ENCODE data around the gene LZTFL1. TPM values are rescaled to one million over a fixed set of nuclear protein-coding genes. Genes with fewer than 3 reads are reported as not detected.

The LZTFL1 gene
- total and polyA plus RNA-seq, 8 donors, result 3.5 to 14.1 (median 9.1) TPM

DNA sequence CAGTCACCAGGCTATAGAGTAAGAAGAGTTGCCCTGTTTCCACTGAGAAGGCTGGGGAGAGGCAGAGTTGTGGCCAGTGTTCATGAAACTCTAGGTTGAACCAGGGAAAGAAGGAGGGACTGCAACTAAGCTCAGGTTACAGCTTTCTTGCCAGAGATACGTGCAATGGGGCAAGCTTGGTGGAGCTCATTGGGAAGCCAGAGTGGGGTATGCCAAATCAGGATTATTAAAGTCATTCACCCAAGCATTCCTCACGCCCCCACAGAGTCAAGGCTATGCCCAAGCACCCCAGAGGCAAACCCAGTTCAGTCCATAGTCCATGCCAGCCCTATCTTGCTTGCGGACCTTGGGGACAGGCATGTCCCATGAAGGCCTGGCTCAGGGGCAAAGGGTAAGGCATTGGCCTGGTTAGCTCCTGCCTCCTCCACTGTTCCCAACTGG is 63.1 kb downstream of the LZTFL1 start:
- no peaks in the 10 kb centered on the region for H3K4me1 ChIP-seq
- TF ChIP-seq, protein P1, sequence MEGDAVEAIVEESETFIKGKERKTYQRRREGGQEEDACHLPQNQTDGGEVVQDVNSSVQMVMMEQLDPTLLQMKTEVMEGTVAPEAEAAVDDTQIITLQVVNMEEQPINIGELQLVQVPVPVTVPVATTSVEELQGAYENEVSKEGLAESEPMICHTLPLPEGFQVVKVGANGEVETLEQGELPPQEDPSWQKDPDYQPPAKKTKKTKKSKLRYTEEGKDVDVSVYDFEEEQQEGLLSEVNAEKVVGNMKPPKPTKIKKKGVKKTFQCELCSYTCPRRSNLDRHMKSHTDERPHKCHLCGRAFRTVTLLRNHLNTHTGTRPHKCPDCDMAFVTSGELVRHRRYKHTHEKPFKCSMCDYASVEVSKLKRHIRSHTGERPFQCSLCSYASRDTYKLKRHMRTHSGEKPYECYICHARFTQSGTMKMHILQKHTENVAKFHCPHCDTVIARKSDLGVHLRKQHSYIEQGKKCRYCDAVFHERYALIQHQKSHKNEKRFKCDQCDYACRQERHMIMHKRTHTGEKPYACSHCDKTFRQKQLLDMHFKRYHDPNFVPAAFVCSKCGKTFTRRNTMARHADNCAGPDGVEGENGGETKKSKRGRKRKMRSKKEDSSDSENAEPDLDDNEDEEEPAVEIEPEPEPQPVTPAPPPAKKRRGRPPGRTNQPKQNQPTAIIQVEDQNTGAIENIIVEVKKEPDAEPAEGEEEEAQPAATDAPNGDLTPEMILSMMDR (IDR thresholded peaks at IDR 0.05), result no peak
- H3K36me3 ChIP-seq, result no peaks in the 10 kb centered on the region
- no peak overlapping the region for H3K4me3 ChIP-seq
- FAIRE-seq, result no peak
- peak in 2 of 4 donors; percentile 42 to 49 for ATAC-seq
- DNase-seq, result no peak
- 56 to 61% methylated on average over 3 of the region's 3 CpGs for WGBS, 2 donors
- intact Hi-C loops (cut with DNase I), result no loop called here
- no peaks in the 10 kb centered on the region for H3K27me3 ChIP-seq
- no peaks in the 10 kb centered on the region for H3K9me3 ChIP-seq
- H3K27ac ChIP-seq, result no peak overlapping the region

DNA sequence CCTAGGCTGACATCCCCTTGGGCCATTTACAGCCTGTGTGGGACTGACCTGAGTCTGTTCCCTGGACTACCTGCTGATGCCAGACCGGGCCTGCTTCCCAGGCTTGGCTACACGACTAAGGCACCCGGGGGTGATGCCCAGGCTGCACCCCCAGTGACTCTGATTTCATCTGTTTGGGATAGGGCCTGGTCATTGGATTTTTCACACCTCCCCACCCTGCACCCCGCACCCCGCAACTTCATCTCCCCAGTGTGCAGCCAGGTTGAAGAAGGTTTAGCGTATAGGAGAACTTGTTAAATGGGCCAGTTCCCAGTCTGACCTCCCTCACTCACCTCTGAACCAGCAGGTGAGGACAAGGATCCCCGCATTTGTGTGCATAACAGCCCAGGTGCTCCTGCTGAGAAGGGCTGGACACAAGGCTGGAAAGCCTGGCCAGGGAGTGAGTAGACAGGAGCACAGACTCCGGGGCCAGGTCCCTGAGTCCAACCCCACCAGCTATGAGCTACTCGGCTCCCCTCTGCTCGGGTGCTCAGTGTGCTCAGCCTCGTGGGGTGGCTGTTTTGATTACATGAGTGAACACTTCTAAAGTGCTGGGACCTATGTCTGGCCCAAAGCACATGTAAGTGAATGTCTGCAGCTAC is 64.1 kb downstream of the LZTFL1 start:
- no peaks in the 10 kb centered on the region for H3K9me3 ChIP-seq
- TF ChIP-seq, protein P1 (IDR thresholded peaks at IDR 0.05), result no peak
- ATAC-seq, result no peak
- no peak overlapping the region for H3K4me3 ChIP-seq
- no peaks in the 10 kb centered on the region for H3K27me3 ChIP-seq
- no peak overlapping the region for H3K27ac ChIP-seq
- FAIRE-seq, result no peak
- no peak for DNase-seq
- no peaks in the 10 kb centered on the region for H3K36me3 ChIP-seq
- H3K4me1 ChIP-seq, result no peaks in the 10 kb centered on the region
- intact Hi-C loops (cut with DNase I), result no loop called here
- WGBS, 2 donors, result 78 to 90% methylated on average over 11 of the region's 11 CpGs

DNA sequence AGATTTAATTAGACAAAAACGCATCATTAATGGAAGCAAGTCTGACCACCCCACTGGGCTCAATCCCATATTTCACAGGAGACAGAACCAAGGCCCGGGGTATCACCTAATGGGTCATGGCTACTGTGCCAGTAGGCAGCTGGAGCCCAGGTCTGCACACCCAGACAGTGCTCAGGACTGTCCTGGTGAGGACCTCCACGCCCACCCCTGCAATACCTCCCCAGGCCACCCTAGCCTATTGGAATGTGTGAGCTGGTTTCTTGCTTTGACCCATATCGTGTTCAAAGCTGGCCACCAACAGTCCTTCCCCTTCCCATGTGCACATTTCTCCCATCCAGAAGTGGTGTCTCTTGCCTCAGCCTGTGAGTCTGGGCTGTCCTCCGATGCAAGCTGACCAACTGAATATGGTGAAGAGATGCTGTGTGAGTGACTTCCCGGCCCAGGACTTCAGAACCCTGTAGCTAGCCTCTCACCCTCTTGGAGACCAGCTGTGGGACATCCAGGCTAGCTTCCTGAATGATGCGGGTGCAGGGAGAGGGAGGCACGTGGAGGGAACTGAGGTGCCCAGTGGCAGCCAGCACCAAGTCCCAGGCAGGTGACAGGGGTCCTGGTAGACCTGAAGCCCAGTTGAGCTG is 64.7 kb downstream of the LZTFL1 start:
- WGBS, 2 donors, result 76 to 83% methylated on average over 8 of the region's 8 CpGs
- FAIRE-seq (no peak), DNase-seq (no peak)

DNA sequence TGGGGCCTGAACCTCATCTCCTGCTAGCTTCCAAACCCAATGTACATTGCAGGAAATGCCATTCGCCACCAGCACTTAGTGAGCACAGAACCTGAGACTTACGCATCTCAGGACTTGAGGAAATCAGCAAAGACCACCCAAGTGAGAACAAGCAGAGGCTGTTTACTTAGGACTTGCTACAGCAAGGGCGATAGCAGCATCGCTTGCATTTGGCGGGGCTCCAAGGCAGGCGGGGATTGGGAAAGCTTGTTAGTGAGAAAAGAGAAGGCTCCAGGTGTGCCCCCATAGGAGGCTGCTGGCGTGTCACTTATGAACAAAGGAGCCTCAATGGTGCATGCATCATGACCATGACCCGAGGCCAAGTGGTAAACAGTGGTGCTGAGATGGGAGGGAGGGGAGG is 65.3 kb downstream of the LZTFL1 start:
- TF ChIP-seq, protein P1 (IDR thresholded peaks at IDR 0.05), result no peak
- DNase-seq (peak in 1 of 6 donors; percentile 54), FAIRE-seq (no peak), ATAC-seq (no peak)
- Histone ChIP-seq H3K27ac (no peak overlapping the region), H3K4me3 (no peak overlapping the region), H3K4me1 (no peaks in the 10 kb centered on the region), H3K27me3 (no peaks in the 10 kb centered on the region), H3K36me3 (no peaks in the 10 kb centered on the region), H3K9me3 (no peaks in the 10 kb centered on the region)
- 50 to 54% methylated on average over 8 of the region's 8 CpGs for WGBS, 2 donors
- intact Hi-C loops (cut with DNase I), result no loop called here

More for the DNA sequence above, 64.7 kb downstream of the LZTFL1 start:
- intact Hi-C loops (cut with DNase I), result no loop called here
- TF ChIP-seq, protein P1 (IDR thresholded peaks at IDR 0.05), result no peak
- Histone ChIP-seq H3K9me3 (no peaks in the 10 kb centered on the region), H3K4me3 (no peak overlapping the region), H3K27ac (no peak overlapping the region), H3K4me1 (no peaks in the 10 kb centered on the region), H3K27me3 (no peaks in the 10 kb centered on the region), H3K36me3 (no peaks in the 10 kb centered on the region)
- no peak for ATAC-seq

DNA sequence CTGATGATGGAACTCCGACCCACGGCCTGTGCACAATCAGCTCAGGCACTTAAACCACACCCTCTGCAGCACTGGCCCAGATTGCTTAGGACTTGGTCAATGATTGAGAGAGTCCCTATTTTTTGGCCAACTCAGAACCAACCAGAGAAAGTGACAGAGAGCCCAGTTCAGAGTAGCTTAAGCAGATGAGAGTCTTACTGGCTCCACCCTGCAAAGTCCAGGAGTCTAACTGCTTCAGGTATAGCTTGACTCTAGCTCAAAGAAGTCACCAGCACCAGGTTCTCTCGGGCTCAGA is 65.7 kb downstream of the LZTFL1 start:
- no peaks in the 10 kb centered on the region for H3K36me3 ChIP-seq
- H3K9me3 ChIP-seq, result no peaks in the 10 kb centered on the region
- TF ChIP-seq, protein P1 (IDR thresholded peaks at IDR 0.05), result no peak
- intact Hi-C loops (cut with DNase I), result no loop called here
- ATAC-seq, result peak in 1 of 4 donors; percentile 35
- H3K4me1 ChIP-seq, result no peaks in the 10 kb centered on the region
- H3K4me3 ChIP-seq, result no peak overlapping the region
- DNase-seq, result no peak
- no peak for FAIRE-seq
- H3K27me3 ChIP-seq, result no peaks in the 10 kb centered on the region
- WGBS, 2 donors, result 46 to 48% methylated on average over 3 of the region's 3 CpGs
- no peak overlapping the region for H3K27ac ChIP-seq

Measured in pancreas (tissue), 10 donors.